SK-N-SH treated with all-trans-retinoic acid at 6 μM for 48 hours (cell line): Measurements from ENCODE around the gene CAMK4.

ENCODE experiments used
- ATAC-seq: fragments of 200-7000 bp; cut with Tn5 transposase; 3 replicates; pipeline ENCODE4 v1.9.1; 2020; ENCODE audit warnings: mild to moderate bottlenecking, moderate library complexity
- ARNTL ChIP-seq: fragments of 450-650 bp; formaldehyde crosslinking; IDR thresholded peaks from 2 replicates; pipeline ENCODE4 v1.5.0; 2020; ENCODE audit warnings: low read depth, mild to moderate bottlenecking, moderate library complexity, borderline replicate concordance
- BACH2 ChIP-seq: fragments of 250-450 bp; sonication (Bioruptor Pico); IDR thresholded peaks from 2 replicates; pipeline ENCODE4 v1.9.0; 2021; ENCODE audit warnings: mild to moderate bottlenecking, borderline replicate concordance
- CSDC2 ChIP-seq: fragments of 250-450 bp; sonication (Bioruptor Pico); IDR thresholded peaks from 2 replicates; pipeline ENCODE4 v1.5.0; 2020; ENCODE audit warnings: mild to moderate bottlenecking, moderate library complexity
- CSRNP3 ChIP-seq: fragments of 250-450 bp; sonication (Bioruptor Pico); IDR thresholded peaks from 2 replicates; pipeline ENCODE4 v1.5.1; 2021; ENCODE audit warnings: mild to moderate bottlenecking, moderate library complexity
- ESRRG ChIP-seq: fragments of 250-450 bp; sonication (Bioruptor Pico); IDR thresholded peaks from 2 replicates; pipeline ENCODE4 v1.6.1; 2021; ENCODE audit warnings: mild to moderate bottlenecking
- GLIS3 ChIP-seq: fragments of 250-450 bp; sonication (Bioruptor Pico); IDR thresholded peaks from 2 replicates; pipeline ENCODE4 v1.5.0; 2020; ENCODE audit warnings: mild to moderate bottlenecking, moderate library complexity
- ISL1 ChIP-seq: fragments of 250-450 bp; sonication (Bioruptor Pico); IDR thresholded peaks from 2 replicates; pipeline ENCODE4 v2.1.2; 2022; ENCODE audit warnings: mild to moderate bottlenecking, moderate library complexity
- PPARA ChIP-seq: fragments of 250-450 bp; sonication (Bioruptor Pico); IDR thresholded peaks from 2 replicates; pipeline ENCODE4 v1.5.0; 2020; ENCODE audit warnings: mild to moderate bottlenecking, borderline replicate concordance
- RARB ChIP-seq: fragments of 250-450 bp; sonication (Bioruptor Pico); IDR thresholded peaks from 2 replicates; pipeline ENCODE4 v1.8.0; 2021; ENCODE audit warnings: mild to moderate bottlenecking, moderate library complexity
- SNAI2 ChIP-seq: fragments of 250-450 bp; sonication (Bioruptor Pico); IDR thresholded peaks from 2 replicates; pipeline ENCODE4 v1.5.0; 2020; ENCODE audit warnings: mild to moderate bottlenecking, moderate library complexity
- TOX ChIP-seq: fragments of 250-450 bp; sonication (Bioruptor Pico); IDR thresholded peaks from 2 replicates; pipeline ENCODE4 v1.8.0; 2021; ENCODE audit warnings: mild to moderate bottlenecking, moderate library complexity, borderline replicate concordance
- TSHZ2 ChIP-seq: fragments of 250-450 bp; sonication (Bioruptor Pico); IDR thresholded peaks from 2 replicates; pipeline ENCODE4 v1.5.0; 2020; ENCODE audit warnings: mild to moderate bottlenecking, moderate library complexity
- ZC3H10 ChIP-seq: fragments of 250-450 bp; sonication (Bioruptor Pico); IDR thresholded peaks from 2 replicates; pipeline ENCODE4 v1.5.1; 2021; ENCODE audit warnings: mild to moderate bottlenecking, moderate library complexity
- ZFP3 ChIP-seq: fragments of 250-450 bp; sonication (Bioruptor Pico); IDR thresholded peaks from 2 replicates; pipeline ENCODE4 v1.5.0; 2020; ENCODE audit warnings: mild to moderate bottlenecking, moderate library complexity
- ZFP30 ChIP-seq: fragments of 450-650 bp; formaldehyde crosslinking; IDR thresholded peaks from 2 replicates; pipeline ENCODE4 v1.5.0; 2022; ENCODE audit warnings: mild to moderate bottlenecking, moderate library complexity
- ZNF565 ChIP-seq: fragments of 450-650 bp; formaldehyde crosslinking; conservative IDR thresholded peaks from 2 replicates; pipeline ENCODE4 v1.5.0; 2020; ENCODE audit warnings: low read depth, mild to moderate bottlenecking, moderate library complexity
- ZNF70 ChIP-seq: fragments of 450-650 bp; formaldehyde crosslinking; IDR thresholded peaks from 2 replicates; pipeline ENCODE4 v1.5.0; 2020; ENCODE audit warnings: mild to moderate bottlenecking, moderate library complexity
- ZNF8 ChIP-seq: fragments of 450-650 bp; formaldehyde crosslinking; IDR thresholded peaks from 2 replicates; pipeline ENCODE4 v1.5.0; 2020; ENCODE audit warnings: mild to moderate bottlenecking, moderate library complexity
- TF ChIP-seq, protein P1 (sequence below): fragments of 250-450 bp; sonication (Bioruptor Pico); IDR thresholded peaks from 2 replicates; pipeline ENCODE4 v1.5.1; 2020; ENCODE audit warnings: low read depth, mild to moderate bottlenecking, moderate library complexity
- TF ChIP-seq, protein P2 (sequence below): fragments of 250-450 bp; sonication (Bioruptor Pico); IDR thresholded peaks from 2 replicates; pipeline ENCODE4 v1.8.0; 2021; ENCODE audit warnings: low read depth, mild to moderate bottlenecking, moderate library complexity, borderline replicate concordance
- TF ChIP-seq, protein P3 (sequence below): fragments of 250-450 bp; sonication (Bioruptor Pico); IDR thresholded peaks from 2 replicates; pipeline ENCODE4 v1.8.0; 2020; ENCODE audit warnings: mild to moderate bottlenecking, moderate library complexity, borderline replicate concordance

The CAMK4 gene

DNA sequence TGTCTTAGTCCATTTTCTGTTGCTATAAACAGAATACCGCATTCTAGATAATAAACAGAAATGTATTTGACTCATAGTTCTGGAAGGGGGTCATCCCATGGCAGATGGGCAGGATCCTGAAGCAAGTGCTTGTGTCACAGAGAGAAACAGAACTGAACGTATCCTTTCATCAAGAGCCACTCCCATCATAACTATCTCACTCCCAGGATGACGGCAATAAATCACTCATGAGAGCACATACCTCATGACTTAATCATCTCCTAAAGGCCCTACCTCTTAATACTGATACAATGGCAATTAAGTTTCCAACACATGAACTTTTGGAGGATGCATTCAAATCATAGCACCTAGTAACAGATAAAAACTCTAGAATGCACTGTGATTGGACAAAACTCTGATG lies 142.9 kb downstream of the CAMK4 start:
- TF ChIP-seq ZFP3, result no peak
- no peak for TF ChIP-seq ZNF70 (CRISPR knock-in tag)
- TF ChIP-seq, protein P1, sequence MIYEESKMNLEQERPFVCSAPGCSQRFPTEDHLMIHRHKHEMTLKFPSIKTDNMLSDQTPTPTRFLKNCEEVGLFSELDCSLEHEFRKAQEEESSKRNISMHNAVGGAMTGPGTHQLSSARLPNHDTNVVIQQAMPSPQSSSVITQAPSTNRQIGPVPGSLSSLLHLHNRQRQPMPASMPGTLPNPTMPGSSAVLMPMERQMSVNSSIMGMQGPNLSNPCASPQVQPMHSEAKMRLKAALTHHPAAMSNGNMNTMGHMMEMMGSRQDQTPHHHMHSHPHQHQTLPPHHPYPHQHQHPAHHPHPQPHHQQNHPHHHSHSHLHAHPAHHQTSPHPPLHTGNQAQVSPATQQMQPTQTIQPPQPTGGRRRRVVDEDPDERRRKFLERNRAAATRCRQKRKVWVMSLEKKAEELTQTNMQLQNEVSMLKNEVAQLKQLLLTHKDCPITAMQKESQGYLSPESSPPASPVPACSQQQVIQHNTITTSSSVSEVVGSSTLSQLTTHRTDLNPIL (CRISPR knock-in tag), result no peak
- peak; percentile 70 for TF ChIP-seq ISL1
- no peak for TF ChIP-seq ZFP30
- no peak for TF ChIP-seq PPARA
- no peak for TF ChIP-seq ZNF8
- TF ChIP-seq GLIS3 (CRISPR knock-in tag), result no peak
- TF ChIP-seq BACH2, result no peak
- TF ChIP-seq SNAI2, result no peak
- peak; percentile 2; the same call in 1 of the 2 replicates for TF ChIP-seq TOX (CRISPR knock-in tag)
- no peak for TF ChIP-seq TSHZ2 (CRISPR knock-in tag)
- no peak for TF ChIP-seq RARB
- TF ChIP-seq, protein P2, sequence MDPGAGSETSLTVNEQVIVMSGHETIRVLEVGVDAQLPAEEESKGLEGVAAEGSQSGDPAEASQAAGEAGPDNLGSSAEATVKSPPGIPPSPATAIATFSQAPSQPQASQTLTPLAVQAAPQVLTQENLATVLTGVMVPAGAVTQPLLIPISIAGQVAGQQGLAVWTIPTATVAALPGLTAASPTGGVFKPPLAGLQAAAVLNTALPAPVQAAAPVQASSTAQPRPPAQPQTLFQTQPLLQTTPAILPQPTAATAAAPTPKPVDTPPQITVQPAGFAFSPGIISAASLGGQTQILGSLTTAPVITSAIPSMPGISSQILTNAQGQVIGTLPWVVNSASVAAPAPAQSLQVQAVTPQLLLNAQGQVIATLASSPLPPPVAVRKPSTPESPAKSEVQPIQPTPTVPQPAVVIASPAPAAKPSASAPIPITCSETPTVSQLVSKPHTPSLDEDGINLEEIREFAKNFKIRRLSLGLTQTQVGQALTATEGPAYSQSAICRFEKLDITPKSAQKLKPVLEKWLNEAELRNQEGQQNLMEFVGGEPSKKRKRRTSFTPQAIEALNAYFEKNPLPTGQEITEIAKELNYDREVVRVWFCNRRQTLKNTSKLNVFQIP, result no peak
- TF ChIP-seq ESRRG (CRISPR knock-in tag), result no peak
- ATAC-seq, result peak; percentile 69

DNA sequence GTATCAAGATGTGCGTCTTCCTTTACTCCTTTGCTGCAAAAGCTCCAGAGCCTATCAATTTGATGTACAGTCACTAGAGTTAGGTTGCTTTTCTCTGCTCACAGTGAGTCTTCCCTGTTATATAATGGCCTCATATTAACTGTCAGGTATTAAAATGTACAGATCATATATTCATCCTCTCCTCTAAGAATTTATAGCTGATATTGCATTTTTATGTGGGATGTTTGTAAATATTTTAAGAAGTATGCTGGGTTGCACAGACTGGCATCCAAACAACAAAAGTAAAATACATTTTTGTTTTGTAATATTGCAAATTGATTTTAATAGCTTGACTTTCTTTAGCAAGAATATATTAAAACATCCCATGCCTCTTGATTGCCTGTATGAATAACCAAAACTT lies 148.6 kb downstream of the CAMK4 start:
- ATAC-seq, result no peak
- TF ChIP-seq GLIS3 (CRISPR knock-in tag) (no peak), CSRNP3 (CRISPR knock-in tag) (no peak), SNAI2 (no peak), CSDC2 (CRISPR knock-in tag) (no peak), ESRRG (CRISPR knock-in tag) (no peak), ZNF565 (no peak), ZNF8 (no peak), RARB (no peak), ARNTL (CRISPR knock-in tag) (no peak), TOX (CRISPR knock-in tag) (no peak), ZC3H10 (CRISPR knock-in tag) (no peak), ZFP3 (no peak), TSHZ2 (CRISPR knock-in tag) (no peak), ISL1 (no peak), PPARA (no peak)
- TF ChIP-seq, protein P1 (CRISPR knock-in tag), result no peak
- TF ChIP-seq, protein P3, sequence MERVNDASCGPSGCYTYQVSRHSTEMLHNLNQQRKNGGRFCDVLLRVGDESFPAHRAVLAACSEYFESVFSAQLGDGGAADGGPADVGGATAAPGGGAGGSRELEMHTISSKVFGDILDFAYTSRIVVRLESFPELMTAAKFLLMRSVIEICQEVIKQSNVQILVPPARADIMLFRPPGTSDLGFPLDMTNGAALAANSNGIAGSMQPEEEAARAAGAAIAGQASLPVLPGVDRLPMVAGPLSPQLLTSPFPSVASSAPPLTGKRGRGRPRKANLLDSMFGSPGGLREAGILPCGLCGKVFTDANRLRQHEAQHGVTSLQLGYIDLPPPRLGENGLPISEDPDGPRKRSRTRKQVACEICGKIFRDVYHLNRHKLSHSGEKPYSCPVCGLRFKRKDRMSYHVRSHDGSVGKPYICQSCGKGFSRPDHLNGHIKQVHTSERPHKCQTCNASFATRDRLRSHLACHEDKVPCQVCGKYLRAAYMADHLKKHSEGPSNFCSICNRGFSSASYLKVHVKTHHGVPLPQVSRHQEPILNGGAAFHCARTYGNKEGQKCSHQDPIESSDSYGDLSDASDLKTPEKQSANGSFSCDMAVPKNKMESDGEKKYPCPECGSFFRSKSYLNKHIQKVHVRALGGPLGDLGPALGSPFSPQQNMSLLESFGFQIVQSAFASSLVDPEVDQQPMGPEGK (CRISPR knock-in tag), result no peak
- TF ChIP-seq, protein P2, result no peak
